Liver (tissue), 9 donors: ENCODE results near the gene NCS1. TPM values are rescaled to one million over a fixed set of nuclear protein-coding genes. Genes with fewer than 3 reads are reported as not detected.

Experiments used
- DNase-seq: peaks from one replicate; pipeline ENCODE4 v3.0.0-alpha.2; 2017; ENCODE audit warnings: low spot score
- H3K27ac ChIP-seq, 2 donors: one replicate each; pipeline ENCODE4 v1.7.0; 2013; ENCODE audit warnings: inconsistent platforms in 2 of 2, low read length in 2 of 2, control low read depth in 1 of 2, low read depth in 1 of 2, mild to moderate bottlenecking in 1 of 2
- H3K27me3 ChIP-seq, 4 donors: one replicate each; pipeline versions ENCODE4 v1.6.1 to v1.7.0; 2013; ENCODE audit warnings: low read length in 3 of 4, inconsistent platforms in 1 of 4, mild to moderate bottlenecking in 1 of 4, moderate library complexity in 1 of 4; ENCODE audit not compliant: control insufficient read depth in 4 of 4, insufficient read depth in 4 of 4
- H3K36me3 ChIP-seq, 4 donors: one replicate each; pipeline versions ENCODE4 v1.6.1 to v1.7.0; 2013; ENCODE audit warnings: low read length in 3 of 4, mild to moderate bottlenecking in 3 of 4, low read depth in 1 of 4, moderate library complexity in 1 of 4; ENCODE audit not compliant: control insufficient read depth in 4 of 4, insufficient read depth in 3 of 4
- H3K4me1 ChIP-seq, 4 donors: one replicate each; pipeline versions ENCODE4 v1.6.1 to v1.7.0; 2013; ENCODE audit warnings: low read length in 3 of 4, mild to moderate bottlenecking in 3 of 4, moderate library complexity in 1 of 4; ENCODE audit not compliant: control insufficient read depth in 4 of 4, insufficient read depth in 4 of 4
- H3K4me3 ChIP-seq, 3 donors: one replicate each; pipeline versions ENCODE4 v1.6.1 to v1.7.0; 2013; ENCODE audit warnings: low read length in 3 of 3, control low read depth in 1 of 3, low read depth in 1 of 3, mild to moderate bottlenecking in 1 of 3
- H3K9ac ChIP-seq, 2 donors: one replicate each; pipeline ENCODE4 v1.7.0; 2013; ENCODE audit warnings: low read length in 2 of 2, mild to moderate bottlenecking in 2 of 2, moderate library complexity in 2 of 2, control low read depth in 1 of 2, low read depth in 1 of 2
- H3K9me3 ChIP-seq, 4 donors: one replicate each; pipeline versions ENCODE4 v1.6.1 to v1.7.0; 2013; ENCODE audit warnings: low read length in 3 of 4; ENCODE audit not compliant: control insufficient read depth in 4 of 4
- EGR1 ChIP-seq, 2 donors: IDR thresholded peaks; 2 replicates each; pipeline ENCODE4 v1.6.1; 2016 to 2018; ENCODE audit warnings: antibody characterized with exemption in 2 of 2, low read depth in 2 of 2
- FOXA1 ChIP-seq: IDR thresholded peaks from 2 replicates; pipeline ENCODE4 v1.6.1; 2016; ENCODE audit warnings: antibody characterized with exemption
- FOXA2 ChIP-seq: IDR thresholded peaks from 2 replicates; pipeline ENCODE4 v1.6.1; 2016; ENCODE audit warnings: antibody characterized with exemption
- GABPA ChIP-seq, 2 donors: IDR thresholded peaks in 1 of 2; conservative IDR thresholded peaks in 1 of 2; 2 replicates each; pipeline ENCODE4 v1.6.1; 2016; ENCODE audit warnings: antibody characterized with exemption in 2 of 2, mild to moderate bottlenecking in 1 of 2, moderate library complexity in 1 of 2
- HNF4A ChIP-seq, 2 donors: conservative IDR thresholded peaks; 2 replicates each; pipeline ENCODE4 v1.6.1; 2016; ENCODE audit warnings: antibody characterized with exemption in 2 of 2, mild to moderate bottlenecking in 2 of 2
- HNF4G ChIP-seq: IDR thresholded peaks from 2 replicates; pipeline ENCODE4 v1.6.1; 2016; ENCODE audit warnings: antibody characterized with exemption
- JUND ChIP-seq, 2 donors: IDR thresholded peaks; 2 replicates each; pipeline ENCODE4 v1.6.1; 2016; ENCODE audit warnings: antibody characterized with exemption in 2 of 2
- NR2F2 ChIP-seq: IDR thresholded peaks from 2 replicates; pipeline ENCODE4 v1.6.1; 2016; ENCODE audit warnings: antibody characterized with exemption
- RAD21 ChIP-seq, 2 donors: IDR thresholded peaks; 2 replicates each; pipeline ENCODE4 v1.6.1; 2016; ENCODE audit warnings: antibody characterized with exemption in 2 of 2, mild to moderate bottlenecking in 2 of 2
- RXRA ChIP-seq, 2 donors: IDR thresholded peaks; 2 replicates each; pipeline ENCODE4 v1.6.1; 2017 to 2018; ENCODE audit warnings: antibody characterized with exemption in 2 of 2, mild to moderate bottlenecking in 1 of 2
- SP1 ChIP-seq: IDR thresholded peaks from 2 replicates; pipeline ENCODE4 v1.6.1; 2018; ENCODE audit warnings: antibody characterized with exemption, mild to moderate bottlenecking
- TAF1 ChIP-seq: conservative IDR thresholded peaks from 2 replicates; pipeline ENCODE4 v1.6.1; 2016; ENCODE audit warnings: antibody characterized with exemption, mild to moderate bottlenecking
- YY1 ChIP-seq: IDR thresholded peaks from 2 replicates; pipeline ENCODE4 v1.6.1; 2016; ENCODE audit warnings: antibody characterized with exemption, mild to moderate bottlenecking
- WGBS: extraction: QIAGEN DNeasy Blood & Tissue Kit; methylation state at CpG from one replicate; pipeline ENCODE4 v1.1.7; 2013; 5-methylcytosine and 5-hydroxymethylcytosine counted together
- polyA plus RNA-seq, 2 donors: library from polyadenylated mRNA; stranded (reverse) in 1 of 2; unstranded in 1 of 2; fragments of 200-250 nt in 1 of 2; fragments of >200 nt in 1 of 2; fragmentation: Nextera tagmentation in 1 of 2; extraction: Ambion mirVana in 1 of 2; gene quantifications; one replicate each; pipeline versions ENCODE4 v1.2.1 to v1.2.3, GENCODE V29; 2013 to 2015
- total RNA-seq, 2 donors: library from RNA; depleted of rRNA; stranded (reverse); fragments of >200 nt; gene quantifications; one replicate each; pipeline ENCODE4 v1.2.3, GENCODE V29; 2014
- TF ChIP-seq, protein P1 (sequence below): IDR thresholded peaks from 2 replicates; pipeline ENCODE4 v1.6.1; 2016; ENCODE audit warnings: antibody characterized with exemption
- TF ChIP-seq, protein P2 (sequence below): IDR thresholded peaks from 2 replicates; pipeline ENCODE4 v1.6.1; 2016; ENCODE audit warnings: antibody characterized with exemption
- TF ChIP-seq, protein P3 (sequence below): IDR thresholded peaks from 2 replicates; pipeline ENCODE4 v1.6.1; 2016; ENCODE audit warnings: antibody characterized with exemption
- TF ChIP-seq, protein P4 (sequence below): fragments of 150-350 bp; IDR thresholded peaks from 2 replicates; pipeline ENCODE4 v1.5.1; 2017; ENCODE audit warnings: improper control_type of control experiment, low read depth, low read length; ENCODE audit not compliant: missing input control
- TF ChIP-seq, protein P5 (sequence below): IDR thresholded peaks from 2 replicates; pipeline ENCODE4 v1.6.1; 2016; ENCODE audit warnings: antibody characterized with exemption, mild to moderate bottlenecking
- donor health status: healthy.
- donor health status: healthy.
- donor health status: healthy.
- donor health status: healthy.
- donor health status: healthy.

The NCS1 gene
- total and polyA plus RNA-seq, 4 donors, result 0.35 to 2.5 (median 1.2) TPM

DNA sequence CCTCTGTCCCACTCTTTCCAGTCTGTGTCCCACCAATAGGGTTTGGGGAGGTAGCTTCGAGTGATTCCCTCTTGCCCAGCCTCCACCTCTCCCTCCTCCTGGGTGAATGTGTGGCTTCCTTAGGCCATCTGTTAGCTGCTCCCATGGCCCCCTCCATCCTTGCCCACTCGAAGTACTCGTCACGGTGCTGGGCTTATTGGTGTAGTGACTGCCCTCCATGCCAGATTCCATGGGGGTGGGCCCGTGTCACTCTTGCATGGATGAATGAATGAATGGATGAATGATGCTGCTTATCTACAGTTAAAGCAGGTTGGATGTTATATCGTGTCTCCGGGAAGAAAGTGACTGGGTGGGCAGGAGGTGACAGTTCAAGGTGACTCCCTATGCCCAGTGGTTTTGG is 112.5 kb downstream of the NCS1 start (continued):
- TF ChIP-seq, protein P1, sequence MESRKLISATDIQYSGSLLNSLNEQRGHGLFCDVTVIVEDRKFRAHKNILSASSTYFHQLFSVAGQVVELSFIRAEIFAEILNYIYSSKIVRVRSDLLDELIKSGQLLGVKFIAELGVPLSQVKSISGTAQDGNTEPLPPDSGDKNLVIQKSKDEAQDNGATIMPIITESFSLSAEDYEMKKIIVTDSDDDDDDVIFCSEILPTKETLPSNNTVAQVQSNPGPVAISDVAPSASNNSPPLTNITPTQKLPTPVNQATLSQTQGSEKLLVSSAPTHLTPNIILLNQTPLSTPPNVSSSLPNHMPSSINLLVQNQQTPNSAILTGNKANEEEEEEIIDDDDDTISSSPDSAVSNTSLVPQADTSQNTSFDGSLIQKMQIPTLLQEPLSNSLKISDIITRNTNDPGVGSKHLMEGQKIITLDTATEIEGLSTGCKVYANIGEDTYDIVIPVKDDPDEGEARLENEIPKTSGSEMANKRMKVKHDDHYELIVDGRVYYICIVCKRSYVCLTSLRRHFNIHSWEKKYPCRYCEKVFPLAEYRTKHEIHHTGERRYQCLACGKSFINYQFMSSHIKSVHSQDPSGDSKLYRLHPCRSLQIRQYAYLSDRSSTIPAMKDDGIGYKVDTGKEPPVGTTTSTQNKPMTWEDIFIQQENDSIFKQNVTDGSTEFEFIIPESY, result no peak
- TF ChIP-seq SP1 (no peak), TAF1 (no peak), FOXA1 (no peak), YY1 (no peak)
- TF ChIP-seq, protein P2, sequence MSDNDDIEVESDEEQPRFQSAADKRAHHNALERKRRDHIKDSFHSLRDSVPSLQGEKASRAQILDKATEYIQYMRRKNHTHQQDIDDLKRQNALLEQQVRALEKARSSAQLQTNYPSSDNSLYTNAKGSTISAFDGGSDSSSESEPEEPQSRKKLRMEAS, result no peak
- TF ChIP-seq, protein P3, sequence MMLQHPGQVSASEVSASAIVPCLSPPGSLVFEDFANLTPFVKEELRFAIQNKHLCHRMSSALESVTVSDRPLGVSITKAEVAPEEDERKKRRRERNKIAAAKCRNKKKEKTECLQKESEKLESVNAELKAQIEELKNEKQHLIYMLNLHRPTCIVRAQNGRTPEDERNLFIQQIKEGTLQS, result no peak

DNA sequence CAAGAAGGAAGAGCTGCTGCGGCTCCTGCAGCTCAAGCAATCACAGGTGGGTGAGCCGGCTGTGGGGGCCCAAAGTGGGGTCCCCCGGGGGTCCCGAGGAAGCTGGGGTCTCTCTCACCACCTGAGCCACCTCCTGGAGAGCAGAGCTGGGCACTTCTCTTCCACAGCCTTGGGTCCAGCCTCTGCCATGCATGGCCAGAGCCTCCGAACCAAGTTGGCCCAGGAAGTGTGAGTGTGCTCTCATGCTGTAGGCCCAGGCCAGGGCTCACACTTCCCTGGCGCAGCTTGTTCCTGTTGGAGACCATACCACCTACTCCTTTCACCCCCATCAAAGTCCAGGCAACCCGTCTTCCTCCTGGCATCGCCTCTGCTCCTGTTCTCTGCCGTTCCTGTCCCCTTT is 113.1 kb downstream of the NCS1 start:
- WGBS, result 73% methylated on average over 9 of the region's 9 CpGs
- Histone ChIP-seq H3K9ac (no peak overlapping the region), H3K27ac (no peak overlapping the region), H3K27me3 (no peaks in the 10 kb centered on the region), H3K9me3 (no peaks in the 10 kb centered on the region), H3K36me3 (no peaks in the 10 kb centered on the region), H3K4me1 (peaks cover 0 to 8% (median 6%) of the 10 kb centered on the region in 4 donors), H3K4me3 (no peak overlapping the region)
- TF ChIP-seq GABPA (IDR thresholded peaks at IDR 0.05 in 1 of 2, conservative IDR thresholded peaks at IDR 0.05 in 1 of 2), result no peak
- TF ChIP-seq YY1, result no peak
- TF ChIP-seq EGR1 (IDR thresholded peaks at IDR 0.05; ENCODE audit: low read depth in 2 of 2), result no peak
- TF ChIP-seq RAD21 (IDR thresholded peaks at IDR 0.05), result no peak
- TF ChIP-seq FOXA2, result no peak
- TF ChIP-seq, protein P3, result no peak
- TF ChIP-seq JUND (IDR thresholded peaks at IDR 0.05), result no peak
- DNase-seq, result no peak

DNA sequence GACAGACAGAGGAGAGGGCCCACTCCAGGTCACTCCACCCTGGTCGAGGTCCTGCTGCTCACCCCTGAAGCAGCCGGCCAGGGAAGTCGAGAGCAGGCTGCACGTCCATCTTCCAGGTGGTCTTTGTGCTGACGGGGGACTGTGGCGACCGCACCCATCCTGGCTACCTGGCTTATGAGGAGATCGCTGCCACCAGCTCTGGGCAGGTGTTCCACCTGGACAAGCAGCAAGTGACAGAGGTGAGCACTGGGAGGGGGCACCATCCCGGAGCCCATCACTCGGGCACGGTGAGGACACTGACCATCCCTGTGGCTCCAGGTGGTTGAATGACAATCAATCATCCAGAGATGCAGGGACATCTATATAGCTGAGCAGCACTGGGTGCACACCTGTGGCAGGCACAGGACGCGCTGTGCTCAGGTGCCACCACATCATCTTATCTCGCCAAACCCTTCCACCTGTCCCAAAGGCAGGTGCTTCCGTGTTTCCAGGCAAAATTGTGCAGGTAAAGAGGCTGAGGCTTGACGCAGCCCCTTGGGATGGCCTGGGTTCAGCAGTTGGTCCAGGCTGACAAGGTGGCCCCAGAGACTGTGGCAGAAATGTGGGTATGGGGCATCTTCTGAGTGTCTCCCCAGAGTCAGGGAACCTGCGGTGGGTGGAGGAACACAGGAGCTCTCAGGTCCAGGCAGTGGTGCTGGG is 114.0 kb downstream of the NCS1 start:
- Histone ChIP-seq H3K4me1 (peaks cover 0 to 8% (median 6%) of the 10 kb centered on the region in 4 donors), H3K27ac (no peak overlapping the region), H3K27me3 (no peaks in the 10 kb centered on the region), H3K4me3 (no peak overlapping the region), H3K36me3 (no peaks in the 10 kb centered on the region), H3K9me3 (no peaks in the 10 kb centered on the region), H3K9ac (no peak overlapping the region)
- 84% methylated on average over 17 of the region's 17 CpGs for WGBS
- DNase-seq, result no peak
- no peak for TF ChIP-seq JUND (IDR thresholded peaks at IDR 0.05)
- TF ChIP-seq FOXA2, result no peak
- no peak for TF ChIP-seq TAF1
- TF ChIP-seq, protein P4, sequence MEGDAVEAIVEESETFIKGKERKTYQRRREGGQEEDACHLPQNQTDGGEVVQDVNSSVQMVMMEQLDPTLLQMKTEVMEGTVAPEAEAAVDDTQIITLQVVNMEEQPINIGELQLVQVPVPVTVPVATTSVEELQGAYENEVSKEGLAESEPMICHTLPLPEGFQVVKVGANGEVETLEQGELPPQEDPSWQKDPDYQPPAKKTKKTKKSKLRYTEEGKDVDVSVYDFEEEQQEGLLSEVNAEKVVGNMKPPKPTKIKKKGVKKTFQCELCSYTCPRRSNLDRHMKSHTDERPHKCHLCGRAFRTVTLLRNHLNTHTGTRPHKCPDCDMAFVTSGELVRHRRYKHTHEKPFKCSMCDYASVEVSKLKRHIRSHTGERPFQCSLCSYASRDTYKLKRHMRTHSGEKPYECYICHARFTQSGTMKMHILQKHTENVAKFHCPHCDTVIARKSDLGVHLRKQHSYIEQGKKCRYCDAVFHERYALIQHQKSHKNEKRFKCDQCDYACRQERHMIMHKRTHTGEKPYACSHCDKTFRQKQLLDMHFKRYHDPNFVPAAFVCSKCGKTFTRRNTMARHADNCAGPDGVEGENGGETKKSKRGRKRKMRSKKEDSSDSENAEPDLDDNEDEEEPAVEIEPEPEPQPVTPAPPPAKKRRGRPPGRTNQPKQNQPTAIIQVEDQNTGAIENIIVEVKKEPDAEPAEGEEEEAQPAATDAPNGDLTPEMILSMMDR, result no peak
- TF ChIP-seq NR2F2, result no peak
- TF ChIP-seq FOXA1, result no peak
- no peak for TF ChIP-seq RAD21 (IDR thresholded peaks at IDR 0.05)
- no peak for TF ChIP-seq SP1
- TF ChIP-seq GABPA (IDR thresholded peaks at IDR 0.05 in 1 of 2, conservative IDR thresholded peaks at IDR 0.05 in 1 of 2), result no peak
- TF ChIP-seq RXRA (IDR thresholded peaks at IDR 0.05), result no peak
- TF ChIP-seq, protein P3, result no peak
- TF ChIP-seq, protein P1, result no peak
- TF ChIP-seq, protein P5, sequence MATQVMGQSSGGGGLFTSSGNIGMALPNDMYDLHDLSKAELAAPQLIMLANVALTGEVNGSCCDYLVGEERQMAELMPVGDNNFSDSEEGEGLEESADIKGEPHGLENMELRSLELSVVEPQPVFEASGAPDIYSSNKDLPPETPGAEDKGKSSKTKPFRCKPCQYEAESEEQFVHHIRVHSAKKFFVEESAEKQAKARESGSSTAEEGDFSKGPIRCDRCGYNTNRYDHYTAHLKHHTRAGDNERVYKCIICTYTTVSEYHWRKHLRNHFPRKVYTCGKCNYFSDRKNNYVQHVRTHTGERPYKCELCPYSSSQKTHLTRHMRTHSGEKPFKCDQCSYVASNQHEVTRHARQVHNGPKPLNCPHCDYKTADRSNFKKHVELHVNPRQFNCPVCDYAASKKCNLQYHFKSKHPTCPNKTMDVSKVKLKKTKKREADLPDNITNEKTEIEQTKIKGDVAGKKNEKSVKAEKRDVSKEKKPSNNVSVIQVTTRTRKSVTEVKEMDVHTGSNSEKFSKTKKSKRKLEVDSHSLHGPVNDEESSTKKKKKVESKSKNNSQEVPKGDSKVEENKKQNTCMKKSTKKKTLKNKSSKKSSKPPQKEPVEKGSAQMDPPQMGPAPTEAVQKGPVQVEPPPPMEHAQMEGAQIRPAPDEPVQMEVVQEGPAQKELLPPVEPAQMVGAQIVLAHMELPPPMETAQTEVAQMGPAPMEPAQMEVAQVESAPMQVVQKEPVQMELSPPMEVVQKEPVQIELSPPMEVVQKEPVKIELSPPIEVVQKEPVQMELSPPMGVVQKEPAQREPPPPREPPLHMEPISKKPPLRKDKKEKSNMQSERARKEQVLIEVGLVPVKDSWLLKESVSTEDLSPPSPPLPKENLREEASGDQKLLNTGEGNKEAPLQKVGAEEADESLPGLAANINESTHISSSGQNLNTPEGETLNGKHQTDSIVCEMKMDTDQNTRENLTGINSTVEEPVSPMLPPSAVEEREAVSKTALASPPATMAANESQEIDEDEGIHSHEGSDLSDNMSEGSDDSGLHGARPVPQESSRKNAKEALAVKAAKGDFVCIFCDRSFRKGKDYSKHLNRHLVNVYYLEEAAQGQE, result no peak
- TF ChIP-seq EGR1 (IDR thresholded peaks at IDR 0.05; ENCODE audit: low read depth in 2 of 2), result no peak
- no peak for TF ChIP-seq HNF4G
- TF ChIP-seq HNF4A (conservative IDR thresholded peaks at IDR 0.05), result no peak
- TF ChIP-seq, protein P2, result no peak
